GM23248 (cell line): Measurements from ENCODE around the gene SPIB.

Source experiments
- EZH2 ChIP-seq: fragments of 200-600 bp; sonication (generic); IDR thresholded peaks from 2 replicates; pipeline ENCODE4 v1.6.1; 2018; ENCODE audit warnings: antibody characterized with exemption, mild to moderate bottlenecking; ENCODE audit not compliant: insufficient read depth, poor library complexity, severe bottlenecking
- EZH2phosphoT487 ChIP-seq: fragments of 200-600 bp; sonication (generic); IDR thresholded peaks from 2 replicates; pipeline ENCODE4 v1.6.1; 2018; ENCODE audit warnings: antibody characterized with exemption, moderate library complexity, mild to moderate bottlenecking, low read depth; ENCODE audit not compliant: insufficient read depth

- TF ChIP-seq EZH2 (no peak), EZH2phosphoT487 (no peak)
Observed at GRCh38 chr19:50383001-50383851, 35.5 kb upstream of the SPIB start.
